GM06990 (cell line): Measurements from ENCODE around the gene THRSP.

Source experiments
- DNase-seq: peaks from one replicate; pipeline ENCODE4 v3.0.0-alpha.2; 2011; ENCODE audit not compliant: insufficient read length; ENCODE audit errors: extremely low read depth
- H3K27me3 ChIP-seq: replicated peaks from 2 replicates; pipeline ENCODE4 v1.6.0; 2011; ENCODE audit warnings: low read length; ENCODE audit not compliant: control insufficient read depth, insufficient read depth
- H3K36me3 ChIP-seq: 2 replicates; pipeline ENCODE4 v1.5.1; 2011; ENCODE audit warnings: low read length; ENCODE audit not compliant: control insufficient read depth, insufficient read depth
- H3K4me3 ChIP-seq: replicated peaks from 2 replicates; pipeline ENCODE4 v1.5.1; 2011; ENCODE audit warnings: low read depth, mild to moderate bottlenecking, control low read depth, low read length
- CTCF ChIP-seq: IDR thresholded peaks from 2 replicates; pipeline ENCODE4 v1.5.1; 2011; ENCODE audit warnings: low read length, control low read depth, mild to moderate bottlenecking, inconsistent platforms; ENCODE audit not compliant: insufficient read depth, poor library complexity, severe bottlenecking

Gene THRSP

GRCh38 chr11:78110351-78110750, 46.7 kb downstream of the THRSP start:
- DNase-seq, result no peak
- Histone ChIP-seq H3K27me3 (no peaks in the 10 kb centered on the region), H3K4me3 (no peak overlapping the region), H3K36me3 (peaks cover 3% of the 10 kb centered on the region)
- TF ChIP-seq CTCF, result no peak

GRCh38 chr11:78110830-78111229, 47.2 kb downstream of the THRSP start:
- DNase-seq, result no peak
- H3K27me3 ChIP-seq, result no peaks in the 10 kb centered on the region
- no peak overlapping the region for H3K4me3 ChIP-seq
- TF ChIP-seq CTCF, result no peak
- H3K36me3 ChIP-seq, result peaks cover 3% of the 10 kb centered on the region

- TF ChIP-seq CTCF, result no peak
- no peak for DNase-seq
- no peak overlapping the region for H3K4me3 ChIP-seq
- peaks cover 3% of the 10 kb centered on the region for H3K36me3 ChIP-seq
- no peaks in the 10 kb centered on the region for H3K27me3 ChIP-seq
Observed at GRCh38 chr11:78111298-78111697, 47.6 kb downstream of the THRSP start.

GRCh38 chr11:78112582-78113275, 49.1 kb downstream of the THRSP start:
- peaks cover 3% of the 10 kb centered on the region for H3K36me3 ChIP-seq
- no peak overlapping the region for H3K4me3 ChIP-seq
- DNase-seq, result no peak
- H3K27me3 ChIP-seq, result no peaks in the 10 kb centered on the region
- TF ChIP-seq CTCF, result no peak
